Iris pigment epithelial cell (primary cell): ENCODE measurements around the gene MAP2K2.

Experiments used
- DNase-seq: peaks from one replicate; pipeline ENCODE4 v3.0.0-alpha.2; 2011; ENCODE audit warnings: low read depth

MAP2K2 gene

GRCh38 chr19:4060621-4061177 lies 63.2 kb downstream of the MAP2K2 start:
- no peak for DNase-seq

- DNase-seq = no peak
Measured at GRCh38 chr19:4059891-4060620, 63.9 kb downstream of the MAP2K2 start.

- DNase-seq = no peak
Measured at GRCh38 chr19:4059453-4059871, 64.5 kb downstream of the MAP2K2 start.

GRCh38 chr19:4058693-4059452 lies 65.0 kb downstream of the MAP2K2 start:
- DNase-seq = no peak

- DNase-seq = peak; percentile 89
Measured at GRCh38 chr19:4057931-4058692, 65.8 kb downstream of the MAP2K2 start.

DNA sequence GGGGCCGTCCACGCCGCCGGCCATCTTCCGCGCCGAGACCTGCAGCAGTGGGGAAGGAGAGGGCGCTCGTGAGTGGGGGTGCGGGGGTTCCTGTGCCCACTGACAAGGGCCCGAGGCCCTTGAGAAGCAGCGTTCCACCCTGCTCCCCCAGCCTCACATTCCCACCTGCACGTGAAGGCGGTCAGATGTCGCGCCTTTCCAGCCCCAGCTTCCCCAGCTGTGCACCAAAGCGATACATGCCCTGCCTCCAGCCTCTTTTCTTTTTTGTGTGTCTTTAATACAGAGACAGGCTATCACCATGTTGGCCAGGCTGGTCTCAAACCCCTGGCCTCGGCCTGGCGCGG lies 68.7 kb downstream of the MAP2K2 start:
- DNase-seq = no peak

- DNase-seq = no peak
Measured at GRCh38 chr19:4054441-4055208, 69.3 kb downstream of the MAP2K2 start.

DNA sequence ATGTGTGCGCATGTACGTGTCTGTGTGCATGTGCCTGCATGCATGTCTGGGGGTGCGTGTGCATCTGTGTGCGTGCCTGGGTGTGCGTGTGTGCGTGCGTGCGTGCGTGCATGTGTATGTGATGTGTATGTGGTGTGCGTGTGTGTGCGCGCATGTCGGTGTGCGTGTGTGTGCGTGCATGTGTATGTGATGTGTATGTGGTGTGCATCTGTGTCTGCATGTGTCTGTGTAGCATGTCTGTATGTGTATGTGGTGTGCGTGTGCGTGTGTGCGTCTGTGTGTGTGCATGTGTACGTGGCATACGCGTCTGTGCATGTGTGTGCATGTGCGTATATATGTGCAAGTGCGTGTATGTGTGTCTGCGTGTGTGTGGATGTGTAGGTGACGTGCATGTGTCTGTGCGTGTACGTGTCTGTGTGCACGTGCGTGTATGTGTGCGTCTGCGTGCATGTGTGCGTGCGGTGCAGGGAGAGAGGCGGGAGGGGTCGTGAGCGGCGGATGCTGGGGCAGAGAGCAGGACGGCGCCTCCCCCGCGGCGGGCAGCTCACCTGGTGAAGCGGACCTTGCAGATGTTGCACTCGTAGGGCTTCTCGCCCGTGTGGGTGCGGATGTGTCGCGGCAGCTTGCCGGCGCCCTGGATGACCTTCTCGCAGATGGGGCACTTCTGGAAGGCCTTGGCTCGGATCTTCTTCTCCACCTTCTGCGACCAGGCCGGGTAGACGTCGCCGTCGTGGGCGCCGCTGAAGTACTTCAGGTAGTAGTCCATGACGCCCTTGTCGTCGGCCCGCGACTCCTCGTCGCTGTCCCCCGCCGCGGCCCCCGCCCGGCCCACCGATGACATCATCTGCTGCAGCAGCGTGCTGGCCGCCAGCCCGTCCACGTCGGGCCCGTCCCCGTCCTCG lies 70.2 kb downstream of the MAP2K2 start:
- no peak for DNase-seq

- DNase-seq = no peak
Measured at GRCh38 chr19:4052993-4053422, 70.9 kb downstream of the MAP2K2 start.

- DNase-seq = peak; percentile 38
Measured at GRCh38 chr19:4052114-4052992, 71.6 kb downstream of the MAP2K2 start.

GRCh38 chr19:4051175-4052101 lies 72.5 kb downstream of the MAP2K2 start:
- peak; percentile 76 for DNase-seq

DNA sequence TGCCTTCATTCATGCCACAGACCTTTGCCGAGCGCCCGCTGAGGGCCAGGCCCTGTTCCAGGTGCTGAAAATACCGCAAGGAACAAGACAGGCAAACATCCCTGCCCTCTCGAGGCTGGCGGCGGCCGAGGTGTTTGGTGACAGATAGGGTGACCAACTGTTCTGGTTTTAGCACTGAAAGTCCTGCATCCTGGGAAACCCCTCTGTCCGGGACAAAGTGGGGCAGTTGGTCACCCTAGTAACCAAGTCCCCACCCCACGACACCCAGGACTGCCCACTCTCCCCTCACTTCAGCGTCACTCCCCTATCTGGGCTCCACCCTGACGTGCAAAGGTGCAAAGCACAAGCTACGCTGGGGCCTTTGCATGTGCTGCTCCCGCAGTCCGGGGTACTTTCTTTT lies 74.5 kb downstream of the MAP2K2 start:
- no peak for DNase-seq

GRCh38 chr19:4046946-4047683 lies 76.8 kb downstream of the MAP2K2 start:
- no peak for DNase-seq

DNA sequence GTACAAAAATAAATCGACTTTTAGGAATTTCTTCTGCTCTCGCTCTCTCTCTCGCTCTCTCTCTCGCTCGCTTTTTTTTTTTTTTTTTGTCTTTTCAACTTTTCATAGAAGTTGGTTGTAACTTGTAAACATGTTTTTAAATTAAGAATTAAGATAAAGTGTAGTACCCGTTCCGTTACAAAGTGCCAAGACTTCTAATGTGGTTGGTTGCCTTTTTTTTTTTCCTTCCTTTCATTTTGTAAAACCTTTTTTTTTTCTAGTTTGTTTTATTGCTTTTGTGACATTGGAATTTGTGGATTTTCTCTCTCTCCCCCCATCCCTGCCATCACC lies 77.6 kb downstream of the MAP2K2 start:
- DNase-seq = no peak

DNA sequence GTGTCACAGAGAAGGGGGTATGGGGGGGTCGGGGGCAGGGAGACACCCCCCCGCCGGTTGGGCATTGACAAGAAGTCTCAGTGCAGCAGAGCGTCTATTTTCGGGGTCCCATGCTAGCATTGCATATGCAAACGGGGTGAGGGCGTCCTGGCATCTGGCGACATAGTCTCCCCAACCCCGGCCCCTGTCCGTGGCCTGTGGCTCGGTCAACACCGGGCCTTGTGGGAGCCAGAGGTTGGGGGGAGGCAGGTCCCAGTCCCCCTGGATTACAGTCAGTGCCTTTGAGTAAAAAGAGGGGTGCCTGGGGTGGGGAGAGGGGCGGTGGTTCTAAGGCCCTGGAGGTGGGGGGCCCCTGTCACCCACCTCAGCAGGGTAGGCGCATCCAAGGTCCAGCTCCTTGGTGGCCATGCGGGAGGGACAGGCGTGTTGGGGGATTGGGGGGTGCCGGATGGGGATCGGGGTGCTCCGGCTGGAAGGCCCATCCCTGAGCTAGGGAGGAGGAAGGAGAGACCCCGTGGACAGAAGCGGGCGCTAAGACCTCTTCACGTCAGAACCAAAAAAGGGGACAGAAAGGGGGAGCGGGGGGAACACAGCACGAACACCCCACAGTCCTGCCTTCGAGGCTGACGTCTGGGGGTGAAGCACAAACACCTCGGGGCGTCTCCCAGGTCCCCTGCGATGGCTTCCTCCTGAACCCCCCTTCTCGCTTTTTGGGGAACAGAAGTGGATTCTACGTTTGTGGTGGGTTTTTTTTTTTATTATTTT lies 78.1 kb downstream of the MAP2K2 start:
- DNase-seq = no peak

DNA sequence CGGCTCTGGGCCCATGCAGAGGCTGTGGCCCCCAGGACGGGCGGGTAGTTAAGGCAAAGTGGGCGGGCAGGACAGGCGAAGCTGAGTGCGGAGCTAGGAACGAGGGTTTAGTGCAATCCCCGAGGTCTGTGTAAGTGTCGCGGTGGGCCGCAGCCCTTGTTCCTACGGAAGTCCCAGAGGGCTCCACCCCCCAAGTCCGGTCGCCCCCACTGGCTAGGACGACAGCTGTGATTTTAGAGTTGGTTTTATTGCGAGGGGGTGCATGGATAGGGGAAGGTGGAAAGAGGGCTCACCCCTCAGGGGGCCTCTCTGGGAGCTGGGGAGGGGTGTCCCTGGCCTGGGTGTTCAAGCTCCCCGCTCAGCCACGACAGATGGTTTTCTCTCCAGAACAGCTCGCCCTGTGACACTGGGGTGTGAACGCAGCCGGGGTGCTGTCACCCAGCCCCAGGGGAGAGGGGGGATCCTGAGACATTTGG lies 78.9 kb downstream of the MAP2K2 start:
- no peak for DNase-seq
